ENCODE measurements around the gene PACS2.

Gene PACS2

DNA sequence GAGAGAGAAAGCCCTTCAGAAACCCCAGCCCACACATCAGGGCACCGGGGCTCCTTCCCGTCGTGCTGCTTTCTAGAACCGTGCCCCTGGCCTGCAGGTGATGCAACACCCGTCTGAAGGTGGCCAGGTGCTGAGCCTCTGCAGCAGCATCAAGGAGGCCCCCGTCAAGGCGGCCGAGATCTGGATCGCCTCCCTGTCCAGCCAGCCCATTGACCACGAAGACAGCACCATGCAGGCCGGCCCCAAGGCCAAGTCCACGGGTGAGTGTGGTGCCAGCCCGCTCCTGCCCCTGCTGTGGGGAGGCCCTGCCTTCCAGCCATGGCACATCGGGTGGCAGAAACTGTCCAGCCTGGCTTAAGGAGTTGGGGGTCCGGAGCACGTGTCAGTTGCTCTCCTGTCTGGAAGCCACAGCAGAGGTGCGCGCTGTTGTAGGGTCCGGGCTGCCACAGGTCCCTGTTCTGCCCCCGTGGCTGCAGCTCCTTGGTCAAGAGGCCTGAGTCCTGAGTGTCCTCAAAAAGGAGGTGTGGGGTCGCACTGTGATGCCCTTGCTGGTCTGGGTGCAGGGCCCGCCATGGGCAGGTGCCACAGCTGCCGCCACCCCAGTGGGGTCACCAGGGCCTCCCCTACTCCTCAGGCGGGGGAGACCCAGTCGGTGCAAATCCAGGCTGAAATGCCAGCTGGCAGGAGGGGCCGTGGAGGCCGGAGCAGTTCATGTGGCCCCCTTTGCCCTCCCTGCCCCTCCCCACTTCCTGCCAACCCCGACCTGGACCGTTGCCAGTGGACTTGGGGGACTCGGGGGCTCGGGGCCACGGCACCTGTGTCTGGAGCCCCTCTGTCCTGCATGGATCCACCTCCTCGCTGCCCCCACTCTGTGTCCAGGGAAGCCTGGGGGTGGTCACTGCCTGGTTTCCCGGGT, 52.8 kb downstream of the PACS2 start:
- no peak overlapping the region for H3K4me3 ChIP-seq (ENCODE audit: low read depth, low read length)
- H3K27me3 ChIP-seq (ENCODE audit: insufficient read depth, low read depth, severe bottlenecking), result no peaks in the 10 kb centered on the region
- DNase-seq, result no peak
- H3K27ac ChIP-seq, result no peak overlapping the region
- H3K9me3 ChIP-seq (ENCODE audit: severe bottlenecking), result no peaks in the 10 kb centered on the region
- H3K36me3 ChIP-seq, result peaks cover 2% of the 10 kb centered on the region
- TF ChIP-seq, protein P1, sequence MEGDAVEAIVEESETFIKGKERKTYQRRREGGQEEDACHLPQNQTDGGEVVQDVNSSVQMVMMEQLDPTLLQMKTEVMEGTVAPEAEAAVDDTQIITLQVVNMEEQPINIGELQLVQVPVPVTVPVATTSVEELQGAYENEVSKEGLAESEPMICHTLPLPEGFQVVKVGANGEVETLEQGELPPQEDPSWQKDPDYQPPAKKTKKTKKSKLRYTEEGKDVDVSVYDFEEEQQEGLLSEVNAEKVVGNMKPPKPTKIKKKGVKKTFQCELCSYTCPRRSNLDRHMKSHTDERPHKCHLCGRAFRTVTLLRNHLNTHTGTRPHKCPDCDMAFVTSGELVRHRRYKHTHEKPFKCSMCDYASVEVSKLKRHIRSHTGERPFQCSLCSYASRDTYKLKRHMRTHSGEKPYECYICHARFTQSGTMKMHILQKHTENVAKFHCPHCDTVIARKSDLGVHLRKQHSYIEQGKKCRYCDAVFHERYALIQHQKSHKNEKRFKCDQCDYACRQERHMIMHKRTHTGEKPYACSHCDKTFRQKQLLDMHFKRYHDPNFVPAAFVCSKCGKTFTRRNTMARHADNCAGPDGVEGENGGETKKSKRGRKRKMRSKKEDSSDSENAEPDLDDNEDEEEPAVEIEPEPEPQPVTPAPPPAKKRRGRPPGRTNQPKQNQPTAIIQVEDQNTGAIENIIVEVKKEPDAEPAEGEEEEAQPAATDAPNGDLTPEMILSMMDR (IDR thresholded peaks at IDR 0.05; ENCODE audit: low read depth, low read length), result no peak

DNA sequence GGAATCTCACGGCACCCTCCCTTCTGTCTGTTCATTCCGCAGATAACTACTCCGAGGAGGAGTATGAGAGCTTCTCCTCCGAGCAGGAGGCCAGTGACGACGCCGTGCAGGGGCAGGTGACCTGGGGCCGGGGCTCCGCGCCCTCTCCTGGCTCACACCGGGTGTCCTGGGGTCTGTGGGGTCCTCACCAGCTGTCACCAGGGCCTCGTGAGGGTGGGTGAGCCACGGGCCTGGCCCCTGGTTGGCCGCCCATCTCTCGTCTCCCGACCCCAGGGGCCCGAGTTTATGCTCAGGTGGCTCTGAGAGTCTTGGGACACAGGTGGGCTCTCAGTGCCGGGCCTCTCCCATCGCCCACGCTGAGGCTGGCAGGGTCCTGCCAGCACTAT, 53.5 kb downstream of the PACS2 start:
- no peak for DNase-seq
- H3K27ac ChIP-seq, result no peak overlapping the region
- no peak overlapping the region for H3K4me3 ChIP-seq (ENCODE audit: low read depth, low read length)
- H3K27me3 ChIP-seq (ENCODE audit: insufficient read depth, low read depth, severe bottlenecking), result no peaks in the 10 kb centered on the region
- peaks cover 2% of the 10 kb centered on the region for H3K36me3 ChIP-seq
- H3K9me3 ChIP-seq (ENCODE audit: severe bottlenecking), result peaks cover under 1% of the 10 kb centered on the region
- TF ChIP-seq, protein P1 (IDR thresholded peaks at IDR 0.05; ENCODE audit: low read depth, low read length), result no peak

DNA sequence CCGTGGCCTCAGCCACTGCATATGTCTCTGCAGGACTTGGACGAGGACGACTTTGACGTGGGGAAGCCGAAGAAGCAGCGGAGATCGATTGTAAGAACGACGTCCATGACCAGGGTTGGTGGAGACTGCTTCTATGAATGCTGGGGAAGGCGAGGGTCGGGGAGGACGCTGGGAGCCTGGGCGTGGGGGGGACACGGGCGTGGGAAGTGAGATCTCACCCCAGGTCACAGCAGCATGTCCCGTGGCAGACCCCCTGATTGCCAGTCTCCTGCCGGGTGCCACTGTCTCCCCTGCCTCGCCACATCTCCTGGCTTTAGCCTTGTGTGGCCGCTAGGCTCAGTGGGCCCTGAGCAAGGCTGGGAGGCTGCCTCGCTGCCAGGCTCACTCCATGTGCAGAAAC, 53.9 kb downstream of the PACS2 start:
- TF ChIP-seq, protein P1 (IDR thresholded peaks at IDR 0.05; ENCODE audit: low read depth, low read length), result no peak
- Histone ChIP-seq H3K27ac (no peak overlapping the region), H3K27me3 (ENCODE audit: insufficient read depth, low read depth, severe bottlenecking) (no peaks in the 10 kb centered on the region), H3K36me3 (peaks cover 2% of the 10 kb centered on the region), H3K4me3 (ENCODE audit: low read depth, low read length) (no peak overlapping the region), H3K9me3 (ENCODE audit: severe bottlenecking) (peaks cover 5% of the 10 kb centered on the region)
- no peak for DNase-seq

DNA sequence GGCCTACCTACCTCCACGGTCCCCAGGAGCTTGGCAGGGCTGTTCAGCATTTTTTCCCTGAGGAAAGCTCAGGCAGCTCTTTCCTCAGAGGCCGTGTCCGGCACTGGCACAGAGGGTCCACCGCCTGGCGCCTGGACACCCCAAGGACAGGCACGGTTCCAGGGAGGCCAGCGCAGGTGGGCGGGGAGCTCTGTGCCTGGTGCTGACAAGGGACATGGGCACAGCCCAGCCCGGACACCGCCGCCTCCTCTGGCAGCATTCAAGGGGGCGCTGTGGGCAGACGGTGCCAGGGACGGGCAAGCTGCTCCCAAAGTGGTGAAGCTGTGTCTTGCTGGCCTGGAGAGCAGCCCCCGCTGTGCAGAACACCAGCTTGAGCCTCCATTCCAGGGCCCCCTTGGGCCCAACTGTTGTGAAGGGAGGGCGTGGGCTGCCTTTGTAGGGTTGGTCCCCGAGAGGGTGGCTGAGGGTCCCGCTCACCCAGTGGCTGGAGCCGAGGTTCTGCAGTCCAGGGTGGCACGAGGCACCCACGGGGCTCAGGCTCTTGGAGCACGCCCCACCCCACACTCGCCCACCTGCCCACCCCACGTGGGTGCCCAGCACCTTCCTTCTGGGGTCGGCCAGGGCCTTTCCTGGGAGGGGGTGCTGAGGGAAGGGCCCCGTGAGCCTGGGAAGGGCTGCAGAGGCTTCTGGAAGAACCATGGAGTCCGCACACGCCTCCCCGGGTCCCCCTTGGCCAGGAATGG, 54.5 kb downstream of the PACS2 start:
- H3K27ac ChIP-seq, result no peak overlapping the region
- no peaks in the 10 kb centered on the region for H3K27me3 ChIP-seq (ENCODE audit: insufficient read depth, low read depth, severe bottlenecking)
- H3K9me3 ChIP-seq (ENCODE audit: severe bottlenecking), result peaks cover 10% of the 10 kb centered on the region
- DNase-seq, result no peak
- H3K4me3 ChIP-seq (ENCODE audit: low read depth, low read length), result no peak overlapping the region
- TF ChIP-seq, protein P1 (IDR thresholded peaks at IDR 0.05; ENCODE audit: low read depth, low read length), result no peak
- H3K36me3 ChIP-seq, result peaks cover 2% of the 10 kb centered on the region

DNA sequence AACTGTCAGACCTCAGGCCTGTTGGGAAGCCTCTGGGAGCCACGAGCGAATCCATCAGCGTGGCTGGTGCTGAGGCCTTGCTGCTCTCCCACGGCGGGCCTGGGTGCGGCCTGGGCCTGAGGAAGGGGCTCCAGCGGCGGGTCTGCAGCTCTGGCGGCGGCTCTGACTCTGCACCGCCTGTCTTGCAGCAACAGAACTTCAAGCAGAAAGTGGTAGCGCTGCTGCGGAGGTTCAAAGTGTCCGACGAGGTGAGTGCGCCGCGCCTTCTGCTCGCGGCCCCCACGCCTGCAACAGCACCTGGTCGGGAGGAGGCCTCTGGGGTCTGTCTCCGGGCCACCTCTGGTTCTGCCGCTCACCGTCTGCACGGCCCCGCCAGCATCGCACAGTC, 55.1 kb downstream of the PACS2 start:
- H3K4me3 ChIP-seq (ENCODE audit: low read depth, low read length), result no peak overlapping the region
- no peak for DNase-seq
- no peak overlapping the region for H3K27ac ChIP-seq
- H3K36me3 ChIP-seq, result peaks cover 2% of the 10 kb centered on the region
- H3K27me3 ChIP-seq (ENCODE audit: insufficient read depth, low read depth, severe bottlenecking), result no peaks in the 10 kb centered on the region
- TF ChIP-seq, protein P1 (IDR thresholded peaks at IDR 0.05; ENCODE audit: low read depth, low read length), result no peak
- H3K9me3 ChIP-seq (ENCODE audit: severe bottlenecking), result peaks cover 10% of the 10 kb centered on the region
